Activated T-helper 1 cell treated with Interleukin-2 at 50 U/mL for 16 hours (primary cell): Measurements from ENCODE around the gene PARP12.

Experiments
- DNase-seq: peaks from one replicate; pipeline ENCODE4 v3.0.0-alpha.2; 2020; ENCODE audit warnings: low read depth

The PARP12 gene

GRCh38 chr7:140014123-140014522, 48.6 kb downstream of the PARP12 start:
- DNase-seq, result no peak

GRCh38 chr7:140013676-140014075, 49.1 kb downstream of the PARP12 start:
- DNase-seq, result no peak

GRCh38 chr7:140010194-140010895, 52.4 kb downstream of the PARP12 start:
- DNase-seq, result no peak

- no peak for DNase-seq
Observed at GRCh38 chr7:140009735-140010134, 53.0 kb downstream of the PARP12 start.

GRCh38 chr7:140008755-140009610, 53.8 kb downstream of the PARP12 start:
- no peak for DNase-seq

- no peak for DNase-seq
Observed at GRCh38 chr7:140007051-140007690, 55.6 kb downstream of the PARP12 start.

GRCh38 chr7:140006600-140006999, 56.2 kb downstream of the PARP12 start:
- DNase-seq, result no peak

- no peak for DNase-seq
Observed at GRCh38 chr7:140005754-140006503, 56.8 kb downstream of the PARP12 start.

GRCh38 chr7:140005341-140005740, 57.4 kb downstream of the PARP12 start:
- no peak for DNase-seq

GRCh38 chr7:140004672-140005071, 58.1 kb downstream of the PARP12 start:
- no peak for DNase-seq

GRCh38 chr7:140003913-140004382, 58.8 kb downstream of the PARP12 start:
- DNase-seq, result no peak

- DNase-seq, result no peak
Observed at GRCh38 chr7:140000666-140001268, 62.0 kb downstream of the PARP12 start.

- no peak for DNase-seq
Observed at GRCh38 chr7:139999516-139999915, 63.2 kb downstream of the PARP12 start.

GRCh38 chr7:139998572-139998971, 64.2 kb downstream of the PARP12 start:
- DNase-seq, result no peak

- no peak for DNase-seq
Observed at GRCh38 chr7:139995017-139995915, 67.5 kb downstream of the PARP12 start.

- no peak for DNase-seq
Observed at GRCh38 chr7:139994356-139994755, 68.4 kb downstream of the PARP12 start.

- DNase-seq, result no peak
Observed at GRCh38 chr7:139993592-139993991, 69.2 kb downstream of the PARP12 start.

- no peak for DNase-seq
Observed at GRCh38 chr7:139993169-139993568, 69.6 kb downstream of the PARP12 start.

GRCh38 chr7:139992353-139993044, 70.3 kb downstream of the PARP12 start:
- DNase-seq, result no peak

GRCh38 chr7:139991911-139992310, 70.8 kb downstream of the PARP12 start:
- DNase-seq, result no peak
